NCI-H226 (cell line): ENCODE results near the gene ZNF682.
A peak's percentile ranks its signal among the peaks of the same experiment; 100 is the strongest.
"Not testable (repeated sequence)": the region's sequence is repeated elsewhere in the genome, so short reads cannot be mapped to it uniquely, and the experiment has no call there.

ENCODE experiments used
- DNase-seq: peaks from one replicate; pipeline ENCODE4 v3.0.0-alpha.2; 2015

The ZNF682 gene

GRCh38 chr19:20039203-20039723 lies at the start of gene ZNF682:
Gene ZNF682, minus strand, starts transcription at chr19:20039505. Its CDS starts 160 bp downstream, at chr19:20039345.
- peak; percentile 55 for DNase-seq

- not testable (repeated sequence) for DNase-seq
Observed at GRCh38 chr19:20082876-20083275, 43.6 kb upstream of the ZNF682 start.

GRCh38 chr19:20082232-20082833 lies 43.0 kb upstream of the ZNF682 start:
- DNase-seq: not testable (repeated sequence)

- DNase-seq: no peak
Observed at GRCh38 chr19:20080656-20081055, 41.4 kb upstream of the ZNF682 start.

- DNase-seq: no peak
Observed at GRCh38 chr19:20079476-20079875, 40.2 kb upstream of the ZNF682 start.

GRCh38 chr19:20078581-20079031 lies 39.3 kb upstream of the ZNF682 start:
- DNase-seq: no peak

GRCh38 chr19:20077791-20078463 lies 38.6 kb upstream of the ZNF682 start, which contains the start of gene ZNF90:
Gene ZNF90, plus strand, starts transcription at chr19:20078000. Its CDS starts 133 bp downstream, at chr19:20078133.
- no peak for DNase-seq

GRCh38 chr19:20072936-20073335 lies 33.6 kb upstream of the ZNF682 start:
- no peak for DNase-seq

GRCh38 chr19:20070691-20071090 lies 31.4 kb upstream of the ZNF682 start:
- DNase-seq: no peak

GRCh38 chr19:20068559-20068958 lies 29.3 kb upstream of the ZNF682 start:
- DNase-seq: not testable (repeated sequence)

GRCh38 chr19:20067943-20068342 lies 28.6 kb upstream of the ZNF682 start:
- DNase-seq: no peak

GRCh38 chr19:20066861-20067260 lies 27.6 kb upstream of the ZNF682 start:
- DNase-seq: no peak

- DNase-seq: no peak
Observed at GRCh38 chr19:20060282-20060681, 21.0 kb upstream of the ZNF682 start.

- DNase-seq: not testable (repeated sequence)
Observed at GRCh38 chr19:20058738-20059137, 19.4 kb upstream of the ZNF682 start.

- DNase-seq: no peak
Observed at GRCh38 chr19:20051841-20052768, 12.8 kb upstream of the ZNF682 start.

GRCh38 chr19:20045742-20046141 lies 6.4 kb upstream of the ZNF682 start:
- DNase-seq: not testable (repeated sequence)

GRCh38 chr19:20044663-20045062 lies 5.4 kb upstream of the ZNF682 start:
- no peak for DNase-seq

GRCh38 chr19:20038358-20039202 lies 725 bp downstream of the ZNF682 start:
- no peak for DNase-seq

- no peak for DNase-seq
Observed at GRCh38 chr19:20035935-20036334, 3.4 kb downstream of the ZNF682 start.

GRCh38 chr19:20028611-20029010 lies 10.7 kb downstream of the ZNF682 start:
- DNase-seq: no peak

- no peak for DNase-seq
Observed at GRCh38 chr19:20005741-20006140, 33.6 kb downstream of the ZNF682 start.

GRCh38 chr19:19997656-19998268 lies 41.5 kb downstream of the ZNF682 start:
- DNase-seq: no peak
